Duodenal mucosa (tissue), 2 donors: ENCODE data around the gene ABCD3.

ENCODE experiments used
- H3K27ac ChIP-seq: one replicate; pipeline ENCODE4 v1.7.0; 2013; ENCODE audit warnings: low read depth, low read length
- H3K27me3 ChIP-seq, 2 donors: one replicate each; pipeline ENCODE4 v1.7.0; 2013; ENCODE audit warnings: low read length in 2 of 2, control low read depth in 1 of 2; ENCODE audit not compliant: insufficient read depth in 2 of 2, control insufficient read depth in 1 of 2
- H3K36me3 ChIP-seq, 2 donors: one replicate each; pipeline ENCODE4 v1.7.0; 2013; ENCODE audit warnings: low read length in 2 of 2, control low read depth in 1 of 2; ENCODE audit not compliant: insufficient read depth in 2 of 2, control insufficient read depth in 1 of 2
- H3K4me1 ChIP-seq, 2 donors: one replicate each; pipeline ENCODE4 v1.7.0; 2013; ENCODE audit warnings: low read length in 2 of 2, control low read depth in 1 of 2; ENCODE audit not compliant: insufficient read depth in 2 of 2, control insufficient read depth in 1 of 2
- H3K4me3 ChIP-seq, 2 donors: one replicate each; pipeline ENCODE4 v1.7.0; 2013; ENCODE audit warnings: low read length in 2 of 2, low read depth in 1 of 2
- H3K9ac ChIP-seq, 2 donors: one replicate each; pipeline ENCODE4 v1.7.0; 2013; ENCODE audit warnings: low read length in 2 of 2, low read depth in 1 of 2
- H3K9me3 ChIP-seq, 2 donors: one replicate each; pipeline ENCODE4 v1.7.0; 2013; ENCODE audit warnings: low read length in 2 of 2, control low read depth in 1 of 2; ENCODE audit not compliant: control insufficient read depth in 1 of 2

Gene ABCD3

GRCh38 chr1:94486990-94487389 is 68.8 kb downstream of the ABCD3 start:
- H3K27ac ChIP-seq, result no peak overlapping the region
- no peak overlapping the region for H3K9ac ChIP-seq
- H3K36me3 ChIP-seq, result peaks cover 15 to 50% of the 10 kb centered on the region in 2 donors
- H3K27me3 ChIP-seq, result no peaks in the 10 kb centered on the region
- no peak overlapping the region for H3K4me3 ChIP-seq
- no peaks in the 10 kb centered on the region for H3K4me1 ChIP-seq
- no peaks in the 10 kb centered on the region for H3K9me3 ChIP-seq

- Histone ChIP-seq H3K9me3 (no peaks in the 10 kb centered on the region), H3K27ac (no peak overlapping the region), H3K27me3 (no peaks in the 10 kb centered on the region), H3K4me3 (no peak overlapping the region), H3K4me1 (no peaks in the 10 kb centered on the region), H3K36me3 (peaks cover 15 to 44% of the 10 kb centered on the region in 2 donors), H3K9ac (no peak overlapping the region)
Measured at GRCh38 chr1:94490556-94490955, 72.4 kb downstream of the ABCD3 start.

- H3K9me3 ChIP-seq, result no peaks in the 10 kb centered on the region
Measured at GRCh38 chr1:94496076-94496755, 78.0 kb downstream of the ABCD3 start.

GRCh38 chr1:94501426-94501825 is 83.2 kb downstream of the ABCD3 start:
- no peak overlapping the region for H3K27ac ChIP-seq
- peaks cover 15 to 49% of the 10 kb centered on the region in 2 donors for H3K36me3 ChIP-seq
- H3K4me3 ChIP-seq, result no peak overlapping the region
- H3K9ac ChIP-seq, result no peak overlapping the region
- H3K27me3 ChIP-seq, result no peaks in the 10 kb centered on the region
- no peaks in the 10 kb centered on the region for H3K9me3 ChIP-seq
- H3K4me1 ChIP-seq, result no peaks in the 10 kb centered on the region

More at GRCh38 chr1:94496076-94496755, 78.0 kb downstream of the ABCD3 start:
- Histone ChIP-seq H3K4me3 (no peak overlapping the region), H3K4me1 (no peaks in the 10 kb centered on the region), H3K9ac (no peak overlapping the region), H3K27me3 (no peaks in the 10 kb centered on the region), H3K27ac (no peak overlapping the region), H3K36me3 (peaks cover 21 to 39% of the 10 kb centered on the region in 2 donors)

GRCh38 chr1:94501935-94502334 is 83.7 kb downstream of the ABCD3 start:
- no peaks in the 10 kb centered on the region for H3K9me3 ChIP-seq
- H3K4me3 ChIP-seq, result no peak overlapping the region
- H3K36me3 ChIP-seq, result peaks cover 17 to 50% of the 10 kb centered on the region in 2 donors
- no peaks in the 10 kb centered on the region for H3K27me3 ChIP-seq
- no peak overlapping the region for H3K9ac ChIP-seq
- no peak overlapping the region for H3K27ac ChIP-seq
- H3K4me1 ChIP-seq, result no peaks in the 10 kb centered on the region

- no peak overlapping the region for H3K4me3 ChIP-seq
Measured at GRCh38 chr1:94503153-94503552, 85.0 kb downstream of the ABCD3 start.

GRCh38 chr1:94504601-94505000 is 86.4 kb downstream of the ABCD3 start:
- Histone ChIP-seq H3K4me3 (no peak overlapping the region), H3K27ac (no peak overlapping the region), H3K4me1 (no peaks in the 10 kb centered on the region), H3K27me3 (no peaks in the 10 kb centered on the region), H3K9ac (no peak overlapping the region), H3K36me3 (peaks cover 8 to 36% of the 10 kb centered on the region in 2 donors), H3K9me3 (no peaks in the 10 kb centered on the region)

More at GRCh38 chr1:94503153-94503552, 85.0 kb downstream of the ABCD3 start:
- H3K9ac ChIP-seq, result no peak overlapping the region
- no peak overlapping the region for H3K27ac ChIP-seq
- H3K9me3 ChIP-seq, result no peaks in the 10 kb centered on the region
- H3K4me1 ChIP-seq, result no peaks in the 10 kb centered on the region
- peaks cover 17 to 50% of the 10 kb centered on the region in 2 donors for H3K36me3 ChIP-seq
- H3K27me3 ChIP-seq, result no peaks in the 10 kb centered on the region

GRCh38 chr1:94512816-94513215 is 94.6 kb downstream of the ABCD3 start:
- Histone ChIP-seq H3K9ac (no peak overlapping the region), H3K9me3 (no peaks in the 10 kb centered on the region), H3K36me3 (peaks cover 0 to 6% of the 10 kb centered on the region in 2 donors), H3K27me3 (no peaks in the 10 kb centered on the region), H3K4me3 (no peak overlapping the region), H3K4me1 (no peaks in the 10 kb centered on the region), H3K27ac (no peak overlapping the region)

GRCh38 chr1:94514095-94514727 is 96.0 kb downstream of the ABCD3 start:
- no peak overlapping the region for H3K4me3 ChIP-seq
- peaks cover 0 to 6% of the 10 kb centered on the region in 2 donors for H3K36me3 ChIP-seq
- no peaks in the 10 kb centered on the region for H3K9me3 ChIP-seq
- H3K4me1 ChIP-seq, result no peaks in the 10 kb centered on the region
- no peak overlapping the region for H3K9ac ChIP-seq
- no peak overlapping the region for H3K27ac ChIP-seq
- H3K27me3 ChIP-seq, result no peaks in the 10 kb centered on the region

- Histone ChIP-seq H3K4me1 (no peaks in the 10 kb centered on the region), H3K27ac (no peak overlapping the region), H3K36me3 (peaks cover 3 to 6% of the 10 kb centered on the region in 2 donors), H3K9ac (no peak overlapping the region), H3K27me3 (no peaks in the 10 kb centered on the region), H3K9me3 (no peaks in the 10 kb centered on the region), H3K4me3 (no peak overlapping the region)
Measured at GRCh38 chr1:94515296-94515947, 97.2 kb downstream of the ABCD3 start.
